A673 (cell line): ENCODE data around the gene ANKRD1. TPM values are rescaled to one million over a fixed set of nuclear protein-coding genes. Genes with fewer than 3 reads are reported as not detected.

ENCODE experiments used
- BruUV-seq: library from RNA; stranded (reverse); fragments of 400-500 nt; replicated peaks from 2 replicates; lab custom pipeline; 2021; lab: Mats Ljungman, UMichigan
- CTCF ChIA-PET: fragments of 300-600 bp; sonication (Branson Sonifier 250); formaldehyde crosslinking; loops from one replicate; lab custom pipeline; 2022; ENCODE audit warnings: antibody characterized with exemption; lab: Charles Lee
- POLR2A ChIA-PET: fragments of 300-600 bp; sonication (Branson Sonifier 250); formaldehyde crosslinking; loops from one replicate; lab custom pipeline; 2022; ENCODE audit warnings: antibody characterized with exemption; ENCODE audit not compliant: low non-redundant PET; lab: Charles Lee
- DNase-seq: peaks from one replicate; pipeline ENCODE4 v3.0.0-alpha.2; 2015; ENCODE audit warnings: low spot score
- H3K27ac ChIP-seq: fragments of 200-600 bp; sonication (generic); 2 replicates; pipeline ENCODE4 v1.5.1; 2016; ENCODE audit warnings: mixed run types, low read depth, mild to moderate bottlenecking, mixed read lengths, antibody characterized with exemption, low read length; ENCODE audit not compliant: poor library complexity, severe bottlenecking
- H3K27me3 ChIP-seq: fragments of 200-600 bp; sonication (generic); replicated peaks from 2 replicates; pipeline ENCODE4 v1.6.1; 2017; ENCODE audit warnings: mixed run types, low read depth, mild to moderate bottlenecking, mixed read lengths, antibody characterized with exemption, low read length; ENCODE audit not compliant: insufficient read depth, poor library complexity
- H3K36me3 ChIP-seq: fragments of 200-600 bp; sonication (generic); 2 replicates; pipeline ENCODE4 v1.6.1; 2016; ENCODE audit warnings: mixed run types, mild to moderate bottlenecking, mixed read lengths, antibody characterized with exemption, low read length; ENCODE audit not compliant: insufficient read depth, poor library complexity, severe bottlenecking
- H3K4me1 ChIP-seq: fragments of 200-600 bp; sonication (generic); 2 replicates; pipeline ENCODE4 v1.6.1; 2017; ENCODE audit warnings: mixed run types, mild to moderate bottlenecking, mixed read lengths, antibody characterized with exemption, low read length; ENCODE audit not compliant: insufficient read depth, poor library complexity, severe bottlenecking
- H3K4me3 ChIP-seq: fragments of 200-600 bp; sonication (generic); 2 replicates; pipeline ENCODE4 v1.5.1; 2016; ENCODE audit warnings: low read depth, mixed run types, mild to moderate bottlenecking, mixed read lengths, low read length; ENCODE audit not compliant: poor library complexity, severe bottlenecking
- H3K9me3 ChIP-seq: fragments of 200-600 bp; sonication (generic); 2 replicates; pipeline ENCODE4 v1.6.1; 2016; ENCODE audit warnings: mixed run types, low read depth, mild to moderate bottlenecking, mixed read lengths, antibody characterized with exemption, low read length; ENCODE audit not compliant: poor library complexity, severe bottlenecking
- EZH2 ChIP-seq: fragments of 200-600 bp; sonication (generic); IDR thresholded peaks from 2 replicates; pipeline ENCODE4 v1.6.1; 2017; ENCODE audit warnings: borderline replicate concordance, low read depth, mild to moderate bottlenecking, mixed read lengths, antibody characterized with exemption, low read length; ENCODE audit not compliant: poor library complexity, severe bottlenecking
- intact Hi-C: fragments of 100-400 bp; cut with micrococcal nuclease; formaldehyde crosslinking; loops from one replicate; pipeline ENCODE4 v1.10.0; 2022; ENCODE audit not compliant: unreplicated experiment
- total RNA-seq: library from RNA; stranded (reverse); gene quantifications from 2 replicates; pipeline ENCODE4 v1.2.3, GENCODE V29; 2021
- TF ChIP-seq, protein P1 (sequence below): fragments of 300-800, 200-600 bp; sonication (generic); conservative IDR thresholded peaks from 2 replicates; pipeline ENCODE4 v1.5.1; 2017; ENCODE audit warnings: low read depth, mild to moderate bottlenecking, antibody characterized with exemption, low read length, moderate library complexity, mixed read lengths

ANKRD1 gene
- total RNA-seq, 1 experiment from 2014 or later = not detected

- no TSS peak for BruUV-seq
- ChIA-PET CTCF (interaction anchor here (0.6 to 0.7 kb wide), 2 partner anchors 79 to 383 kb away, joined by 3 to 4 read pairs; no protein-coding TSS in a partner anchor), POLR2A (no interaction called here)
- Histone ChIP-seq H3K4me1 (no peaks in the 10 kb centered on the region), H3K4me3 (no peak overlapping the region), H3K27ac (no peak overlapping the region), H3K36me3 (no peaks in the 10 kb centered on the region), H3K9me3 (no peaks in the 10 kb centered on the region), H3K27me3 (no peaks in the 10 kb centered on the region)
- TF ChIP-seq, protein P1, sequence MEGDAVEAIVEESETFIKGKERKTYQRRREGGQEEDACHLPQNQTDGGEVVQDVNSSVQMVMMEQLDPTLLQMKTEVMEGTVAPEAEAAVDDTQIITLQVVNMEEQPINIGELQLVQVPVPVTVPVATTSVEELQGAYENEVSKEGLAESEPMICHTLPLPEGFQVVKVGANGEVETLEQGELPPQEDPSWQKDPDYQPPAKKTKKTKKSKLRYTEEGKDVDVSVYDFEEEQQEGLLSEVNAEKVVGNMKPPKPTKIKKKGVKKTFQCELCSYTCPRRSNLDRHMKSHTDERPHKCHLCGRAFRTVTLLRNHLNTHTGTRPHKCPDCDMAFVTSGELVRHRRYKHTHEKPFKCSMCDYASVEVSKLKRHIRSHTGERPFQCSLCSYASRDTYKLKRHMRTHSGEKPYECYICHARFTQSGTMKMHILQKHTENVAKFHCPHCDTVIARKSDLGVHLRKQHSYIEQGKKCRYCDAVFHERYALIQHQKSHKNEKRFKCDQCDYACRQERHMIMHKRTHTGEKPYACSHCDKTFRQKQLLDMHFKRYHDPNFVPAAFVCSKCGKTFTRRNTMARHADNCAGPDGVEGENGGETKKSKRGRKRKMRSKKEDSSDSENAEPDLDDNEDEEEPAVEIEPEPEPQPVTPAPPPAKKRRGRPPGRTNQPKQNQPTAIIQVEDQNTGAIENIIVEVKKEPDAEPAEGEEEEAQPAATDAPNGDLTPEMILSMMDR = no peak
- no peak for TF ChIP-seq EZH2
- DNase-seq = no peak
- intact Hi-C loops = loop anchor here (10.0 kb wide), 1 partner anchor 1000 kb away; no protein-coding TSS in a partner anchor
Observed at GRCh38 chr10:90914992-90915765, 5.7 kb downstream of the ANKRD1 start.

GRCh38 chr10:90913774-90914420, 7.0 kb downstream of the ANKRD1 start:
- Histone ChIP-seq H3K27ac (no peak overlapping the region), H3K4me1 (no peaks in the 10 kb centered on the region), H3K9me3 (no peaks in the 10 kb centered on the region), H3K36me3 (no peaks in the 10 kb centered on the region), H3K4me3 (no peak overlapping the region), H3K27me3 (no peaks in the 10 kb centered on the region)
- no peak for DNase-seq
- intact Hi-C loops = loop anchor here (10.0 kb wide), 1 partner anchor 1001 kb away; no protein-coding TSS in a partner anchor
- CTCF ChIA-PET = no interaction called here
- no TSS peak for BruUV-seq
- POLR2A ChIA-PET = no interaction called here
- TF ChIP-seq, protein P1 = no peak
- no peak for TF ChIP-seq EZH2

GRCh38 chr10:90912854-90913479, 7.9 kb downstream of the ANKRD1 start:
- no peak overlapping the region for H3K4me3 ChIP-seq
- no peaks in the 10 kb centered on the region for H3K36me3 ChIP-seq
- ChIA-PET CTCF (interaction anchor here (0.7 kb wide), 1 partner anchor 341 kb away, joined by 5 read pairs; no protein-coding TSS in a partner anchor), POLR2A (no interaction called here)
- no peaks in the 10 kb centered on the region for H3K4me1 ChIP-seq
- BruUV-seq = no TSS peak
- intact Hi-C loops = loop anchor here (10.0 kb wide), 1 partner anchor 1002 kb away; no protein-coding TSS in a partner anchor
- no peaks in the 10 kb centered on the region for H3K27me3 ChIP-seq
- no peak for DNase-seq
- TF ChIP-seq, protein P1 = no peak
- TF ChIP-seq EZH2 = no peak
- no peaks in the 10 kb centered on the region for H3K9me3 ChIP-seq
- H3K27ac ChIP-seq = no peak overlapping the region
